PC-3 (cell line): ENCODE measurements around the gene PSMD1. TPM values are rescaled to one million over a fixed set of nuclear protein-coding genes. Genes with fewer than 3 reads are reported as not detected.

Source experiments
- ATAC-seq: fragments of 200-7000 bp; cut with Tn5 transposase; 2 replicates; pipeline ENCODE4 v1.9.1; 2020; ENCODE audit warnings: mild to moderate bottlenecking, moderate library complexity
- BruUV-seq: library from RNA; stranded (reverse); fragments of 400-500 nt; replicated peaks from 2 replicates; lab custom pipeline; 2021; lab: Mats Ljungman, UMichigan
- CTCF ChIA-PET: fragments of 300-600 bp; sonication (Branson Sonifier 250); formaldehyde crosslinking; loops from one replicate; lab custom pipeline; 2022; ENCODE audit warnings: antibody characterized with exemption; lab: Charles Lee
- POLR2A ChIA-PET: fragments of 300-600 bp; sonication (Branson Sonifier 250); formaldehyde crosslinking; loops from one replicate; lab custom pipeline; 2022; ENCODE audit warnings: antibody characterized with exemption; ENCODE audit not compliant: unreplicated experiment; lab: Charles Lee
- DNase-seq: peaks from one replicate; pipeline ENCODE4 v3.0.0-alpha.2; 2015
- H2AFZ ChIP-seq: fragments of 300-600 bp; sonication (generic); 2 replicates; pipeline ENCODE4 v1.6.0; 2016; ENCODE audit warnings: antibody characterized with exemption, low read length
- H3F3A ChIP-seq: fragments of 300-600 bp; sonication (generic); one replicate; pipeline ENCODE4 v1.6.0; 2017; ENCODE audit warnings: antibody characterized with exemption, low read length, control low read depth, mild to moderate bottlenecking; ENCODE audit not compliant: unreplicated experiment
- H3K27ac ChIP-seq: fragments of 300-600 bp; sonication (generic); 2 replicates; pipeline ENCODE4 v1.5.1; 2016; ENCODE audit warnings: mild to moderate bottlenecking, low read length
- H3K27me3 ChIP-seq: fragments of 300-600 bp; sonication (generic); 2 replicates; pipeline ENCODE4 v1.6.1; 2016; ENCODE audit warnings: low read length, mixed read lengths
- H3K36me3 ChIP-seq: fragments of 300-600 bp; sonication (generic); 2 replicates; pipeline ENCODE4 v1.6.1; 2016; ENCODE audit warnings: low read depth, mixed run types, low read length, mixed read lengths
- H3K4me1 ChIP-seq: fragments of 300-600 bp; sonication (generic); 2 replicates; pipeline ENCODE4 v1.5.1; 2016; ENCODE audit warnings: low read length; ENCODE audit not compliant: insufficient read depth
- H3K4me2 ChIP-seq: fragments of 300-600 bp; sonication (generic); 2 replicates; pipeline ENCODE4 v1.6.0; 2016; ENCODE audit warnings: low read length
- H3K4me3 ChIP-seq: fragments of 300-600 bp; sonication (generic); 2 replicates; pipeline ENCODE4 v1.5.1; 2016; ENCODE audit warnings: mild to moderate bottlenecking, low read length, mixed read lengths
- H3K79me2 ChIP-seq: fragments of 300-600 bp; sonication (generic); 2 replicates; pipeline ENCODE4 v1.6.1; 2017; ENCODE audit warnings: low read length, mixed read lengths
- H3K9ac ChIP-seq: fragments of 300-600 bp; sonication (generic); 2 replicates; pipeline ENCODE4 v1.6.0; 2016; ENCODE audit warnings: mild to moderate bottlenecking, low read length
- H3K9me2 ChIP-seq: fragments of 300-600 bp; sonication (generic); replicated peaks from 2 replicates; pipeline ENCODE4 v1.6.1; 2016; ENCODE audit warnings: mixed run types, low read length, mixed read lengths
- H3K9me3 ChIP-seq: fragments of 300-600 bp; sonication (generic); 2 replicates; pipeline ENCODE4 v1.6.1; 2016; ENCODE audit warnings: low read length, mixed read lengths
- H4K20me1 ChIP-seq: fragments of 300-600 bp; sonication (generic); 2 replicates; pipeline ENCODE4 v1.6.1; 2016; ENCODE audit warnings: low read length, mixed read lengths
- CTCF ChIP-seq: fragments of 300-600 bp; sonication (generic); conservative IDR thresholded peaks from 2 replicates; pipeline ENCODE4 v1.5.1; 2017; ENCODE audit warnings: antibody characterized with exemption, low read depth, mild to moderate bottlenecking, low read length
- EZH2 ChIP-seq: fragments of 300-600 bp; sonication (generic); IDR thresholded peaks from one replicate; pipeline ENCODE4 v1.6.1; 2017; ENCODE audit warnings: antibody characterized with exemption, mild to moderate bottlenecking, low read length; ENCODE audit not compliant: unreplicated experiment
- EZH2phosphoT487 ChIP-seq: fragments of 300-600 bp; sonication (generic); IDR thresholded peaks from 2 replicates; pipeline ENCODE4 v1.6.1; 2018; ENCODE audit warnings: mild to moderate bottlenecking, antibody characterized with exemption, low read length, borderline replicate concordance
- intact Hi-C: fragments of 100-400 bp; cut with micrococcal nuclease; formaldehyde crosslinking; loops from 2 replicates; pipeline ENCODE4 v1.9.0; 2023
- total RNA-seq: library from RNA; depleted of rRNA; stranded (reverse); fragments of >200 nt; gene quantifications from 2 replicates; pipeline ENCODE4 v1.2.3, GENCODE V29; 2014

The PSMD1 gene
- total RNA-seq, 1 experiment from 2014 or later = 154 TPM

GRCh38 chr2:231161877-231162329, 105.2 kb downstream of the PSMD1 start:
- Histone ChIP-seq H3K9me3 (no peaks in the 10 kb centered on the region), H3K4me3 (no peak overlapping the region), H3K9me2 (no peaks in the 10 kb centered on the region), H3K4me1 (peaks cover 16% of the 10 kb centered on the region), H3F3A (no peaks in the 10 kb centered on the region), H3K36me3 (peaks cover 37% of the 10 kb centered on the region), H3K79me2 (no peaks in the 10 kb centered on the region), H4K20me1 (no peaks in the 10 kb centered on the region), H3K27ac (peak overlapping the region; percentile 72), H3K27me3 (no peaks in the 10 kb centered on the region), H3K9ac (peak overlapping the region; percentile 9; the same call in 1 of the 2 replicates), H3K4me2 (peak overlapping the region; percentile 13; the same call in 1 of the 2 replicates), H2AFZ (no peak overlapping the region)
- TF ChIP-seq EZH2 (no peak), CTCF (no peak), EZH2phosphoT487 (no peak)
- BruUV-seq = no TSS peak
- ChIA-PET POLR2A (interaction anchor here (0.7 kb wide), 1 partner anchor 41 kb away, joined by 3 read pairs; no protein-coding TSS in a partner anchor), CTCF (no interaction called here)
- peak; percentile 64 for DNase-seq
- intact Hi-C loops = loop anchor here (2.0 kb wide), 3 partner anchors 29 to 57 kb away; no protein-coding TSS in a partner anchor
- peak; percentile 88 for ATAC-seq

- peaks cover 47% of the 10 kb centered on the region for H3K36me3 ChIP-seq
Observed at GRCh38 chr2:231163011-231163410, 106.3 kb downstream of the PSMD1 start.

More at GRCh38 chr2:231163011-231163410, 106.3 kb downstream of the PSMD1 start:
- DNase-seq (no peak), ATAC-seq (no peak)
- Histone ChIP-seq H3K9me2 (no peaks in the 10 kb centered on the region), H3K27me3 (no peaks in the 10 kb centered on the region), H4K20me1 (no peaks in the 10 kb centered on the region), H3K79me2 (no peaks in the 10 kb centered on the region), H3K4me1 (peaks cover 16% of the 10 kb centered on the region), H3K4me2 (no peak overlapping the region), H3K9ac (no peak overlapping the region), H3K27ac (no peak overlapping the region), H2AFZ (no peak overlapping the region), H3K9me3 (no peaks in the 10 kb centered on the region), H3K4me3 (no peak overlapping the region), H3F3A (no peaks in the 10 kb centered on the region)
- CTCF ChIA-PET = no interaction called here
- POLR2A ChIA-PET = no interaction called here
- no TSS peak for BruUV-seq
- TF ChIP-seq EZH2 = no peak
- TF ChIP-seq EZH2phosphoT487 = no peak
- no peak for TF ChIP-seq CTCF
- intact Hi-C loops = loop anchor here (2.0 kb wide), 3 partner anchors 30 to 58 kb away; no protein-coding TSS in a partner anchor
